ENCODE data around the gene ATG16L2. TPM values are rescaled to one million over a fixed set of nuclear protein-coding genes. Genes with fewer than 3 reads are reported as not detected.

The ATG16L2 gene
- total and polyA plus RNA-seq, 10 of the 15 experiments (the other 5 are each of a cell fraction or from before 2014, with no cell fraction given): 1.9 to 67.7 (median 30.4) TPM

- intact Hi-C loops (cut with micrococcal nuclease; ENCODE audit: unreplicated experiment): no loop called here
- Histone ChIP-seq H3K36me3 (ENCODE audit: control insufficient read depth in 2 of 2, insufficient read depth in 2 of 2, low read length in 1 of 2) (no peaks in the 10 kb centered on the region), H3K27ac (ENCODE audit: control insufficient read depth, insufficient read depth) (no peak overlapping the region), H4K20me1 (ENCODE audit: control insufficient read depth, insufficient read depth) (no peaks in the 10 kb centered on the region), H2AFZ (ENCODE audit: control insufficient read depth, low read depth, low read length) (no peak overlapping the region), H3K9ac (ENCODE audit: control insufficient read depth, insufficient read depth, low read length) (no peak overlapping the region), H3K27me3 (replicated peaks in 1 of 2; ENCODE audit: control insufficient read depth in 2 of 2, insufficient read depth in 2 of 2, low read length in 1 of 2) (no peaks in the 10 kb centered on the region), H3K9me3 (replicated peaks; ENCODE audit: control insufficient read depth, insufficient read depth, low read length) (no peaks in the 10 kb centered on the region), H3K79me2 (ENCODE audit: control insufficient read depth, insufficient read depth, low read length) (no peaks in the 10 kb centered on the region), H3K4me2 (ENCODE audit: control insufficient read depth, insufficient read depth) (peak overlapping the region; percentile 79; the same call in 1 of the 2 replicates), H3K4me1 (ENCODE audit: control insufficient read depth, insufficient read depth, low read length) (peaks cover 8% of the 10 kb centered on the region), H3K4me3 (peak overlapping the region; percentile 56)
- in situ Hi-C loops (cut with MboI): no loop called here
- ChIA-PET SMC1A (ENCODE audit: uncharacterized antibody, unreplicated experiment) (interaction anchor here (1.0 kb wide), 1 partner anchor 13 kb away, joined by 3 read pairs; the partner anchor contains the start of gene STARD10), RAD21 (ENCODE audit: unreplicated experiment) (interaction anchor here (1.7 kb wide), 1 partner anchor 40 kb away, joined by 4 read pairs; no protein-coding TSS in a partner anchor), CTCF (interaction anchor here (0.7 to 8.2 kb wide), 2 partner anchors 13 to 51 kb away, joined by 3 to 65 read pairs; partner anchors contain the start of gene STARD10), POLR2A (interaction anchor here (0.9 to 2.3 kb wide), 2 partner anchors 13 to 31 kb away, joined by 3 to 19 read pairs; partner anchors contain the start of gene STARD10)
- no peak for TF ChIP-seq TCF7 (IDR thresholded peaks at IDR 0.05; ENCODE audit: borderline replicate concordance)
- no peak for TF ChIP-seq FOS (IDR thresholded peaks at IDR 0.05; ENCODE audit: borderline replicate concordance, extremely low read depth, insufficient read length)
- no peak for TF ChIP-seq YBX1 (IDR thresholded peaks at IDR 0.05)
- TF ChIP-seq FOXM1 (IDR thresholded peaks at IDR 0.05; ENCODE audit: low read depth, low read length): no peak
- TF ChIP-seq HSF1 (IDR thresholded peaks at IDR 0.05; ENCODE audit: low read depth, low read length): no peak
- TF ChIP-seq ETV6 (conservative IDR thresholded peaks at IDR 0.05 in 1 of 2, IDR thresholded peaks at IDR 0.05 in 1 of 2; ENCODE audit: borderline replicate concordance in 1 of 2, low read depth in 1 of 2): no peak
- no peak for TF ChIP-seq NR2C2 (IDR thresholded peaks at IDR 0.05; ENCODE audit: borderline replicate concordance, control insufficient read depth, insufficient read length, low read depth)
- no peak for TF ChIP-seq CBX5 (IDR thresholded peaks at IDR 0.05; ENCODE audit: low read depth)
- TF ChIP-seq GATAD2B (conservative IDR thresholded peaks at IDR 0.05; ENCODE audit: low read depth): no peak
- no peak for TF ChIP-seq CREM (IDR thresholded peaks at IDR 0.05; ENCODE audit: low read depth)
- TF ChIP-seq ESRRA (IDR thresholded peaks at IDR 0.05; ENCODE audit: low read length): no peak
- no TSS peak for BruUV-seq (replicated peaks)
- FAIRE-seq (no peak), ATAC-seq (no peak), DNase-seq (ENCODE audit: low read depth, low spot score) (no peak)
- 30% methylated on average over 17 of the region's 17 CpGs for WGBS (ENCODE audit: insufficient coverage, insufficient replicate concordance, low lambda C conversion rate, missing lambda C conversion rate)
These were observed 33.2 kb upstream of the ATG16L2 start for GRCh38 chr11:72781063-72781312.
